Thyroid gland (tissue), 4 donors: ENCODE data around the gene POM121L2.

Experiments
- CTCF ChIP-seq, 6 experiments: fragments of 200-600 bp in 3 of 6; fragments of 450-650 bp in 3 of 6; sonication (generic) in 3 of 6; IDR thresholded peaks; one replicate each; pipeline ENCODE4 v1.5.1; 2016 to 2019; ENCODE audit warnings: antibody characterized with exemption in 6 of 6, mild to moderate bottlenecking in 2 of 6, inconsistent platforms in 1 of 6, moderate library complexity in 1 of 6
- POLR2A ChIP-seq, 2 donors: fragments of 450-650 bp; IDR thresholded peaks; one replicate each; pipeline ENCODE4 v1.6.1; 2017; ENCODE audit warnings: antibody characterized with exemption in 2 of 2, mild to moderate bottlenecking in 2 of 2, moderate library complexity in 1 of 2

- TF ChIP-seq CTCF (IDR thresholded peaks at IDR 0.05) = no peak
- no peak for TF ChIP-seq POLR2A (IDR thresholded peaks at IDR 0.05)
Measured at GRCh38 chr6:27281569-27281968, 30.5 kb downstream of the POM121L2 start.
